DLD1 (cell line): ENCODE data around the gene MVD.

ENCODE experiments used
- in situ Hi-C: cut with HindIII; loops from 2 replicates; pipeline ENCODE4 v1.10.0; 2017; ENCODE audit warnings: low sequenced_read_pairs

MVD gene

GRCh38 chr16:88629835-88630234, 33.1 kb downstream of the MVD start:
- in situ Hi-C loops: no loop called here

- in situ Hi-C loops: no loop called here
These were observed 34.3 kb downstream of the MVD start for GRCh38 chr16:88628512-88628974.

- in situ Hi-C loops: no loop called here
These were observed 35.1 kb downstream of the MVD start for GRCh38 chr16:88627531-88628411.

- in situ Hi-C loops: no loop called here
These were observed 36.2 kb downstream of the MVD start for GRCh38 chr16:88626646-88627045.

GRCh38 chr16:88624977-88625576, 37.8 kb downstream of the MVD start:
- in situ Hi-C loops: no loop called here

GRCh38 chr16:88624481-88624880, 38.4 kb downstream of the MVD start:
- in situ Hi-C loops: no loop called here

GRCh38 chr16:88623858-88624257, 39.0 kb downstream of the MVD start:
- in situ Hi-C loops: no loop called here

GRCh38 chr16:88622866-88623265, 40.0 kb downstream of the MVD start:
- in situ Hi-C loops: no loop called here

- in situ Hi-C loops: no loop called here
These were observed 40.8 kb downstream of the MVD start for GRCh38 chr16:88622125-88622524.

GRCh38 chr16:88619859-88620815, 42.8 kb downstream of the MVD start:
- in situ Hi-C loops: no loop called here

GRCh38 chr16:88618956-88619667, 43.8 kb downstream of the MVD start:
- in situ Hi-C loops: no loop called here

- in situ Hi-C loops: no loop called here
These were observed 44.5 kb downstream of the MVD start for GRCh38 chr16:88618182-88618955.

- in situ Hi-C loops: no loop called here
These were observed 45.4 kb downstream of the MVD start for GRCh38 chr16:88617268-88618031.

- in situ Hi-C loops: no loop called here
These were observed 46.2 kb downstream of the MVD start for GRCh38 chr16:88616736-88617135.

- in situ Hi-C loops: no loop called here
These were observed 46.6 kb downstream of the MVD start for GRCh38 chr16:88616320-88616719.

- in situ Hi-C loops: no loop called here
These were observed 47.9 kb downstream of the MVD start for GRCh38 chr16:88614818-88615580.

- in situ Hi-C loops: no loop called here
These were observed 48.7 kb downstream of the MVD start for GRCh38 chr16:88613911-88614817.
